K562 (cell line): ENCODE data around the gene TRAF3IP1. TPM values are rescaled to one million over a fixed set of nuclear protein-coding genes. Genes with fewer than 3 reads are reported as not detected.

Experiments used
- ARID3A ChIP-seq: IDR thresholded peaks from 2 replicates; pipeline ENCODE4 v1.6.1; 2012; ENCODE audit warnings: low read depth, low read length, improper control_type of control experiment, borderline replicate concordance
- BACH1 ChIP-seq: fragments of 200-800 bp; sonication (Bioruptor generic); IDR thresholded peaks from 2 replicates; pipeline ENCODE4 v1.6.1; 2016; ENCODE audit warnings: missing genetic modification characterization, missing compliant biosample characterization
- ILK ChIP-seq: fragments of 450-650 bp; IDR thresholded peaks from 2 replicates; pipeline ENCODE4 v1.6.1; 2016; ENCODE audit warnings: missing genetic modification characterization, low read depth, mild to moderate bottlenecking, missing compliant biosample characterization, moderate library complexity, borderline replicate concordance
- MXI1 ChIP-seq: IDR thresholded peaks from 2 replicates; pipeline ENCODE4 v1.6.1; 2011; ENCODE audit warnings: low read depth, mild to moderate bottlenecking, improper control_type of control experiment, low read length
- POLR2AphosphoS2 ChIP-seq: IDR thresholded peaks from 2 replicates; pipeline ENCODE4 v1.6.1; 2012; ENCODE audit warnings: low read length, improper control_type of control experiment
- TBP ChIP-seq: optimal IDR thresholded peaks from 2 replicates; pipeline ENCODE3; 2011; ENCODE audit warnings: low read depth, low read length, improper control_type of control experiment
- TEAD4 ChIP-seq, 2 experiments: sonication (generic) in 1 of 2; formaldehyde crosslinking in 1 of 2; IDR thresholded peaks; 2 replicates each; pipeline versions ENCODE4 v1.6.1 to v1.8.0; 2012 to 2022; ENCODE audit warnings: borderline replicate concordance in 1 of 2, inconsistent platforms in 1 of 2, low read length in 1 of 2, mild to moderate bottlenecking in 1 of 2, missing genetic modification reagents in 1 of 2
- ZNF444 ChIP-seq: fragments of 250-450 bp; sonication (Bioruptor Pico); IDR thresholded peaks from 2 replicates; pipeline ENCODE4 v1.4.0; 2020; ENCODE audit warnings: mild to moderate bottlenecking, moderate library complexity
- polyA plus RNA-seq, 8 experiments: library from polyadenylated mRNA; depleted of rRNA in 4 of 8; stranded (reverse) in 5 of 8; unstranded in 3 of 8; fragments of >200 nt; fragmentation: Nextera tagmentation in 2 of 8; fragmentation: Illumina TruSeq in 1 of 8; extraction: Ambion mirVana in 2 of 8; extraction: Trizol in 1 of 8; gene quantifications; 2 replicates each; pipeline versions ENCODE4 v1.2.1 to v1.2.3, GENCODE V29; 2011 to 2014; ENCODE audit warnings: inconsistent platforms in 1 of 8, missing spikeins in 1 of 8
- total RNA-seq, 7 experiments: library from RNA; depleted of rRNA in 6 of 7; stranded (reverse); fragments of >200 nt in 6 of 7; fragmentation: Illumina TruSeq in 2 of 7; extraction: Trizol in 2 of 7; gene quantifications; 2 replicates each; pipeline versions ENCODE4 v1.2.1 to v1.2.3, GENCODE V29; 2011 to 2021; ENCODE audit warnings: low replicate concordance in 1 of 7

Gene TRAF3IP1
- total and polyA plus RNA-seq, 9 of the 15 experiments (the other 6 are each of a cell fraction or from before 2014, with no cell fraction given): 1.3 to 7.4 (median 3.4) TPM

- no peak for TF ChIP-seq ARID3A
- TF ChIP-seq TBP: no peak
- TF ChIP-seq ILK (tag): no peak
- no peak for TF ChIP-seq ZNF444 (CRISPR knock-in tag)
- TF ChIP-seq POLR2AphosphoS2: no peak
- TF ChIP-seq MXI1: no peak
- no peak for TF ChIP-seq TEAD4 (IDR thresholded peaks at IDR 0.05; ENCODE audit: low read length)
- TF ChIP-seq TEAD4 (CRISPR knock-in tag; IDR thresholded peaks at IDR 0.05; ENCODE audit: borderline replicate concordance): no peak
- TF ChIP-seq BACH1: no peak
Observed at GRCh38 chr2:238448031-238448955, 128.0 kb downstream of the TRAF3IP1 start (continued).
